22Rv1 (cell line): Measurements from ENCODE around the gene RIBC2.

Experiments used
- CTCF ChIP-seq: fragments of 450-650 bp; IDR thresholded peaks from 2 replicates; pipeline ENCODE4 v1.5.1; 2017; ENCODE audit warnings: mild to moderate bottlenecking
- ZFX ChIP-seq: fragments of 450-650 bp; IDR thresholded peaks from 2 replicates; pipeline ENCODE4 v1.6.1; 2017; ENCODE audit warnings: antibody characterized with exemption, borderline replicate concordance

GRCh38 chr22:45469281-45470073, 56.0 kb downstream of the RIBC2 start:
- TF ChIP-seq CTCF (no peak), ZFX (no peak)
